GM19351 (cell line): Measurements from ENCODE around the gene SLC43A2.
"Not testable (repeated sequence)": the region's sequence is repeated elsewhere in the genome, so short reads cannot be mapped to it uniquely, and the experiment has no call there.

Experiments
- ATAC-seq: cut with Tn5 transposase; IDR thresholded peaks from one replicate; pipeline ENCODE4 v1.9.1; 2021; ENCODE audit warnings: mild to moderate bottlenecking, moderate library complexity; ENCODE audit not compliant: unreplicated experiment

SLC43A2 gene

DNA sequence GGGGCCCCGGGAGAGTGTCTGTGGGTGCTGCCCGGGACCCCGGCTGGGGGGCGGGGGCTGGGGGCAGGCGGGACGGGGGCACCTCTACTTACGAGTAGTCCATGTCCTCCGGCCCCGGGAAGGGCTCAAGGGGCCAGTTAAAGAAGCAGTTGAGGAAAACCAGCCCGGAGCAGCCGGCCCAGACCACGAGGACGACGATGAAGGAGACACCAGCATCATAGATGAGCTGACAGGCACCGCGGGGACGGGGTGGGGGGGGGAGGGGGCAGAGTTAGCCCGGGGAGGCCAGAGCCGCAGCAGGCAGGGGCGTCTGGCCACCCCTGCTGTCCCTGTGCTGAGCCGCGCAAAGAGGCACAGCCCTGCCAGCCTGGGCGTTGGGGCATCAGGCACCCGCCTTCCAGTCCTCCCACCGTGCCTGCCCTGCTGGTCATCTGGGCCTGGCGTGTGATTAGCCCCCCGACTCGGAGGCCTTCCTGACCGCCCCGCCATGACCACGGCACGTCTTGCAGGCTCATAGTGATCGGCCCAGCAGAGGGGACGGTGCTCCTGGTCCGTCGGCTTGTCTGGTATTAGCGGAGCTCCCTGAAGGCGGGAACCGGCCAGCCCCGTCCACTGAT is 37.1 kb downstream of the SLC43A2 start:
- ATAC-seq: no peak

DNA sequence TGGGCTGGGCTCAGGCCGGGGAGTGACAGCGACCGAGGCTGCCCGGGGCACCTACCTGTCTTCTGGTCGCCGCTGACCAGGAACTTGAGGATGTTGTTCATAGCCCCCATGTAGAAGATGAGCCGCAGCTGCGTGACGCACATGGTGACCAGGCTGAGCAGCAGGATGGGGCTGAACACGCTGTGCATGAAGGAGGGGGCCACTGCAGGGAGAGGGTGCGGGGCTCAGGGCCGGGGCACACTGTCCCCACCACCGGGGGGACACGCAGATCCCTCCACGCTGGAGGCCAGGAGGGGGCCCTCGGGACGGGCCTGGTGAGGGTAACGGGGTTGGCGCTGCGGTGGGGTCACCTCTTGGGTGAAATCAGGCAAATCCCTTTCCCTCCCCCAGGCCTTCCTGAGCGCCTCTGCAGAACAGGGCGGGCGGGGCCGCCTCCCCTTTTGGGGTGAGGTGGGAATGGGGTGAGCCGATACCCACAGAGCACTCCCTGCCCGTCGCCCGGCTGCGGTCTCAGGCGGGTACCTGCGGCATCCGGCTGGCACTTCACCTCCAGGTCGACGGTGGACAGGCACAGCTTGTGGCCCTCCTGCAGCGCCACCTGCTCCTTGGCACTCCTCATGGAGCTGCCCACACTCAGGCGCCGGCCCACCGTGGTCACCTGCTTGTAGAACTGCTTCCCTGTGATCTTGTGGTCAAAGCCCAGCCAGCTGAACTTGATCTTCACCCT is 37.7 kb downstream of the SLC43A2 start:
- ATAC-seq: no peak

DNA sequence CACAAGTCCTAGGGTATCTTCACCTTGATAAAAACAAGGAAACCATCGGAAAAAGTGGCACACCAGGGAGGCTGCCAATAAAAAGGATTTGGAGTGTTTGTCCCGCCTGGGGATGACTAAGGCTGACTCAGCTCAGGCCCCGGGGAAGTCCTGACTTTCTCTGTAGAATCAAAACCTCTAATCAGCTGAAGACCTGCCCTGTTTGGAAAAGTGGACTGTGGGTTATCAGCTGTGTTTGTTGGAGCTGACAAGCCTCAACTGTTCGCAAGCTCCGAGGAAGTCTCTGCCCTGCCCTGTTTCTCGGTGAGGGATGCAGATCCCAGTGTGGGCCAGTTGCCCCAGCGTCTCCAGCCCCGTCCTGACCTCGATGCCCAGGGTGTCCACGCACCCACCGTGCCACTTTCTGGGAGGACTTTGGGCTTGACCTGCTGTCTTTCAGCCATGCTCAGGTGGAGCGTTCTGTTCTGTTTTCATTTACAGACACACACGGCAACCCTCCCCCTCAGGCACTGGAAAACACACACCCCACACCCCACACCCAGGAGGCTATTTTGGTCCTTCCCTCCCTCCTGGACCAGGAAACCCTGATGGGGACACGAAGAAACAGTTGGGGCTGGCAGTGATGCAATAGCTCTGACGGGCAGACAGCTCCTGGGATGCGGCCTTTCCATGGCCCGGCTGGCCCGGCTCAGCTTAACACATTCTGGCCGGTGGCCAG is 38.4 kb downstream of the SLC43A2 start:
- ATAC-seq: no peak

DNA sequence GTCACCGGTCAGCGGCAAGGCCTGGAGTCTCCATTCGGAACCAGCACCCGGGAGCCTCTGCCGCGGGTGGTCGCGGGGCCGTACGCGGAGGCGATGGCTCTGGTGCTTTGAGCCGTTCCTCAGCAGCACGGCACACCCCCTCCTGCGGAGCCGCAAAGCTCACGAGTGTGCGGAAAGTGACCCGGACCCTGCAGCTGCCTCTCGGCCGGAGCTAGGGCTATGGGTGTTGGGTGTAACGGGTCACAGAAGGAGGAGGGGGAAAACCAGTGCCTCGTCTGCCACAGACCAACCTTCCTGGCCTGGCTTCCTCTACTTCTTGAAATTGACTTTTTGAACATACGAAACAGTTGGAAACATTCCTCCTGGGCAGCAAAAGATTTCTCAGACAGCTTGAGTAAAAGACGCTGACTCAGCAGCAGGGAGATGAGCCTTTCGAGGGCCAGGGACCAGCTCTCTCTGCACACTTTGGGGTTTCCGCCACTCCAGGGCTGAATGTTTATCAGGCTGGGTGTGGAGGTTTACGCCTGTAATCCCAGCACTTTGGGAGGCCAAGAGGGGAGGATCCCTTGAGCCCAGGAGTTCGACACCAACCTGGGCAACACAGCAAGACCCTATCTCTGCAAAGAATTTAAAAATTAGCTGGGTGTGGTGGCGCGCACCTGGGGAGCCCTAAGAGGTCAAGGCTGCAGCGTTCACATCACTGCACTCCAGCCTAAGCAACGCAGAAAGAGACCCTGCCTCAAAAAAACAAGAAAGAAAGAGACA is 39.6 kb downstream of the SLC43A2 start:
- ATAC-seq: no peak

DNA sequence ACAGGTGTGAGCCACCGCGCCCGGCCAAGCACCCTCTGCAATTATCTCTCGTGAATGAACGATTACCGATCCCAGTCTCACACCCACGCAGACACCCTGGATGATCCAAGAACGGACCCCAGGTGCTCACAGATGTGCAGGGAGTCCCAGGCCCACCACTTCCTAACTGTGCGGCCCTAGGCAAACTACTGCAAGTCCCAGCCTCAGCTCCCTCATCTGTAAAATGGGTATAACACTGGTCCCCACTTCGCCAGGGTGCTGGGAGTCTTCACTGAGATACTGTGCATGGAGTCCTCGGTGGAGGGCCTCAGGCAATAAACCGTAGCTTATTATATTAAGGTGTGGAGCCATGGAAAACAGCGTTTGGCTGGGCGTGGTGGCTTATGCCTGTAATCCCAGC is 44.5 kb downstream of the SLC43A2 start:
- no peak for ATAC-seq

DNA sequence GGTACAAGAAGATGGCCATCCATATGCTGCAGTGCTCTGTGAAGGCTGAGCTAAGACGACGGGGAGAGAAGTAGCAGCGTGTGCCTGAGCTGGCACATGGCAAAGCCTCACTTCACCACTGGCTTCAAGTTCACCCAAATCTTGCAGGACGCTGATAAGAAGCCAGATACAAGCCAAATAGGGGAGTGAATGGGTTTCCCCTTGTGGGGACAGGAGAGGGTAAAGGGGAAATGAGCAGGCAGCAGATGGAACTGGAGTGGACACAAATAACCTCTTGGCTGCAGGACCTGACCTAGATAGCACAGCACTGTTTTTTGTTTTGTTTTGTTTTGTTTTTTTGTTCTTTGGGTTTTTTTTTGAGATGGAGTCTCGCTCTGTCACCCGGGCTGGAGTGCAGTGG is 45.1 kb downstream of the SLC43A2 start:
- no peak for ATAC-seq

DNA sequence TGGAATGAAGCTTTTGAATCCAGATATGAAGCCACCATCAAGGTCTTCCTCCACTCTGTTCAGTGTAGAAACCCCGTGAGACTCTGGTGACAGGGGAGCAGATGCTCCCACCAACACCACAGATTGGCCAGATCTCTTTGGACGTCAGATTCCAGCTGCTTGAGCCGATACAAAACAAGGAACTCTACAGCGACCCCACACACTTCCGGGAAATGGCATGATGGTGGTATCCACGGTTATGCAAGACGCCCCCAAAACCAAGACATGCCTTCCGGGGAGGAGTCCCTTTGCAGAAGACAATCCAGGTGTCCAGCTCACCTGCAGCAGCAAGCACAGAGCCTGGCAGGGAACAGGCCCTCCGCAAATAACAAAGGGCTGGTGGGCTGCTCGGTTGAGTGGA is 46.3 kb downstream of the SLC43A2 start:
- ATAC-seq: no peak

DNA sequence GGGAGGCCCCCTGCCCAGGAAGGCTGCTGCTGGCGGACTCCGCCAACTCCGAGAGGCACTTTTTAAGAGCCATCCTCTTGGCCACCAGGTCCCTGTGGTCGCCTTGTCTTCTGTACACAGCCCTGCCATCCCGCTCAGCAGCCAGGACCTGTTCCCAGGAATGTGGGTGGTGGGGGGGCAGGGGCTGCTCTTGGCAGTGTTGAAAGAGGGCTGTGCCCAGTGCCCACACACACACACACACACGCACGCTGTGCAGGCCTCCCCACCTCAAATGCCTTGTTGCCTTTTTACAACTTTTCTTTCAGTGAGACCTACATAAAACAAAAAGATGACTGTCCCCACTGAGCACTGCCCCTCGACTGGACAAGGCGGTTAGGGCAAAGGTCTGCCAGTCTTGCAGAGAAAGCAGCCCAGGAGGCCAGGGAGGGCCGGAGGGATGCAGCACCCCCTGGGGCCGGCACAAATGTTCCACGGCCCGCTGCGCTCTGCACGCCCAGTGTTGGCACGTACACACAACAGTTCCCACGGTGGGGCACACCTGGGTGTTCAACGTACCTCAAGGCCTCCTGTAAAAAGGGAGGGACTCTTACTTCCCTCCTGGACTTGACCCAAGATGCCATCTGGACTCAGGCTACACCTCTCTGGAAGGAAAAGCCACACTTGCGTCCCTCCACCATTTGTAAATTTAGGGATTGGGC is 47.5 kb downstream of the SLC43A2 start:
- no peak for ATAC-seq

DNA sequence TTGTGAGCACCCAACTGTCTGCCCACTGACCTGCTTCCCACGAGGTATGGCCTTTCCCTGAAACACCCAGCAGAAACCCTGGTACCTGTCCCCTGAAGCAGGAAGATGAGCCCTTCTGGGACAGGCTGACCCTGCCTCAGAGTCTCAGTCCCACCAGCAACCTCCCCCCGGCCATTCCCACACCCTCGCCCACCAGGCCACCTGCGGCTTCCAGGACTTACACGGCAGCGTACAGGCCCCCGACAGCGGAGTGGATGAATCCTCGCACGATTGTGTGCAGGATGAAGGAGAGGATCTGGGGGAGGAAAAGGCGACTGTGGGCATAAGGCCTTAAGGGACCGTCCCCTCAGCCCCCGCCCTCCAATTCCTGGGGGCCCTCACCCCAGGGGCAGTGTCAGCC is 50.6 kb downstream of the SLC43A2 start:
- ATAC-seq: no peak

DNA sequence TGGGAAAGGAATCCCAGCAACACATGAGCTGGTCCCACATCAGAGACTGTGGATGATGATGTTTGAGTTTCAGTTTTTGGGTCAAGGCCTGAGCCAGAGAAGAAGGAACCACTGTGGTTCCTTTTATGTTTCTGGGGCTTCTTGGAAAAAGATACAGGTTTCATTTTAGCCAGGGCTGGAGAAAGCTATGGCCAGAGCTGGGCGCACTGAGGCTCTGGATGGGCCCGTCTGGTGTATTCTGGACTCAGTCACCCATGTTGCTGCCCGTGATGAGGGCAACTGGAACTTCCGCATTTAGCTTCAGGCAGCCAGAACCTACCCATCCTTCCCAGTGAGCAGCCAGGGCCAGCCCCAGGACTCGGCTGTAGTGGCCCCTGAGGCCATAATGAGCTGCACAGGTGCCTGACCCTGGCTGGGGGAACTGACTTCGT is 51.0 kb downstream of the SLC43A2 start:
- no peak for ATAC-seq

DNA sequence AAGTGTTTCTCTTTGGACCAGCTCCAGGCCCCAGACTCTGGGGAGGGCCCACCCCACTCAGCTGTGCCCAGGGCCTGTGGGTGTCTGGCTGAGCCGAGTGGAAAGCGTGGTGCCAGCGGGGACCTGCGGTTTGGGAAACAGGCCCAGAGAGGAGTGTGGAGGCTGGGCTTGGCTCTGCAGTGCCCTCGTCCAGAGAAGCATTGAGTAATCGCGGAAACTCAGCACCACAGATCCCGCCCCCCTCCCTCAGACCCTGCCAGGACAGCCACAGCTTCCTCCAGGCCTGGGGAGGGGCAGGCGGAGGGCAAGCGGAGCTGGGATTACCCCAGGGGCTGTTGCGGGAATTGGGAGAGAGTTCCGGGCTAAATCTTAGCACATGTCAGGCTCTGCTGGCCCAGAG is 51.5 kb downstream of the SLC43A2 start:
- no peak for ATAC-seq

DNA sequence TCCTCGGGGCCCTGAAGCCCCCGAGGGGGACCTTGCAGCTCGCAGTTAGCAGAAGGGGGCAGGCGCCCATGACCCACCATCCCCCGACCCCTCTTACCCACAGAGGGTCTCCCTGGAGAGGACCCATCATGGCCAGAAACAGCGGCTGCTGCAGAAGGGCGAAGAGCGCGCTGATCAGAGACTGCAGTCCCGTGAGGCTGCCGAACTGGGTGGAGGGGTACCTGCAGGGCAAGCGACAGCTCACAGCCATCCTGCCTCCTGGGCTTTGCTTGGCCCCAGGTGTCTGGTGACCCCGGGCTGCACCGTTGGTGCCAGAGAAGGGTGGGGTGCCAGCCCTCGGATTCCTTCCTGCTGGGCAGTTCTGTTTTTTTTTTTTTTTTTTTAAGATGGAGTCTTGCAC is 52.1 kb downstream of the SLC43A2 start:
- ATAC-seq: no peak

DNA sequence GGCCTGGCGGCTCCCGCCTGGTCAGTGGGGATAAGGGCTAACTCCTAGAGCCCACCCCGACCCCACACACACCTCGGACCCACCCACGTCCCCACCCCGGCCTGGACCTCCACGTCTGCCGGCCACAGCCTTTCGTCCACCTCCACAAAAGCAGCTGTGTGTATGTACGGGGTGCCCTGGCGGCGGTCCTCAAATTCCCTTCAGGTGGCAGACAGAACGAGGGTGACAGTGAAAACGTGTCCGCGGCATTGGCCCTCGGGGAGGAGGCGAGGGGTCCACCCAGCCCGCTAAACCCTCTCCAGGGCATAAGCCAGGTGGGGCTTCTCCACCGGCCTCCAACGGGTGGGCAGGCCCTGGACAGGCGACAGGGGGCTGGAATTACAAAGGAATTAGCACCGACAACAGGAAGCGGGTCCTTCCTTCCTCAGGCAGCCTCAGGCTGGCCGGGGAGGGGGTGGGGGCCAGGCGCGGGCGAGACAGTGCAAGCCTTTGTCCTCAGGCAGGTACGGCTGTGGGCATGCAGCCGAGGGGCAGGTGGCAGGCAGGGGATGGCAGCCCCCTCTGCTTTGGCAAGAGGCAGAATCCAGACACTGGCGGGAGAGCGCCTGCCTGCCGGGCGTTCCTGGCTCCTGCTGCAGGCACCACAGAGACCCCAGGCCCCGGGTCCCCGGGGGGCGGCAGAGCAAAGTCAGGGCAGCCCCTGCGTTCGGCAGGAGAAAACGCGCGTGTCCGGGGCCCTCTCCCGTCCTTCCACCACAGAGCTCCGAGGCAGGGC is 53.8 kb downstream of the SLC43A2 start:
- ATAC-seq: no peak

DNA sequence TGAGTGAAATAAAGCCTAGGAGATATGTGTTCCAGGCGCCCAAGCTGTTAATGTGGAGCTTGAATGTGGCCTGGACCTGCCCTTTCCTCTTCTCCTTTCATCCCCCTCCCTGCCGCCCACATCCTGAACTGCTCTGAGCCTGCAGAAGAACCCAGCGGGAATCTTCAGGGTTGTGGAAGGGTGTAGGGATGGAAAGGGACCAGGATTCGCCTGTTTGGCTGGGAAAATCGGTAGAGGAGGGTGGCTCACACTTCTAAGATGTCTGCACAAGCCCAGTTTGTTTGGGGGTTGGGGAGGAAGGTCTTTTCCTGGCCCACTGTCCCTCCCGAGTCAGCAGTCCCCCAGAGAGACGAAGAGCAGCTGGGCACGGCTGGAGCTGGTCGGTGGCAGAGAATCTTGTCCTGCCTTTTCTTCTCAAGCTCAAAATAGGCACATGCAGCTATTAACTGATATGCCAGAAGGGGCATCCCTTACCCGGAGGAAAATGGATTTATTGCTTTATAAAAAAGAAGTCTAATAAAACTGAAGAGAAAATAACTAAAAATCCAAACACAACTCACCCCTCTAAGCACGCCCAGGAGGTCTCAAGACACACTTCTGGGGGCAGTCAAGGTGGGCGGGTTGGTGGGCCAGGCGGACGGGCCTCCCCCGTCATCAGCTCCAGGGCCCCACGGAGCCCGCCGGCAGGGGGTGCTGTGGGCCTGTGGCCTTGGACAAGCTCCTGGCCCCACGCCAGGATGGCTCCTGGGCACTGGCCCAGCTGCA is 54.5 kb downstream of the SLC43A2 start:
- no peak for ATAC-seq

DNA sequence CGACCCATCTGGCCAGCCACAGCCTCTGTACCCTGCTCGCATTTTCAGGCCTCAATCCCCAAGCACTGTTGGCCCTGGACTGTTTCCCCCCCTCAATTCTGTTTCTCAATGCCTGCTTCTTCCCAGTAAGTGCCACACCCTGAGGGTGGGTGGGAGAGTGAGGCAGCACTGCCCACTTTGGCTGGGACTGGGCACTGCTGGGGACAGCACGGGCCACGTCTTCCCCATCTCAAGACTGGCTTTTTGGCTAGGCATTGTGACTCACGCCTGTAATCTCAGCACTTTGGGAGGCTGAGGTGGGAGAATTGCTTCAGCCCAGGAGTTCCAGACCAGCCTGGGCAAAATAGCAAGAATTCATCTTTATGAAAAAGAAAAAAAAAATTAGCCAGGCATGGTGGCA is 56.0 kb downstream of the SLC43A2 start:
- ATAC-seq: not testable (repeated sequence)

DNA sequence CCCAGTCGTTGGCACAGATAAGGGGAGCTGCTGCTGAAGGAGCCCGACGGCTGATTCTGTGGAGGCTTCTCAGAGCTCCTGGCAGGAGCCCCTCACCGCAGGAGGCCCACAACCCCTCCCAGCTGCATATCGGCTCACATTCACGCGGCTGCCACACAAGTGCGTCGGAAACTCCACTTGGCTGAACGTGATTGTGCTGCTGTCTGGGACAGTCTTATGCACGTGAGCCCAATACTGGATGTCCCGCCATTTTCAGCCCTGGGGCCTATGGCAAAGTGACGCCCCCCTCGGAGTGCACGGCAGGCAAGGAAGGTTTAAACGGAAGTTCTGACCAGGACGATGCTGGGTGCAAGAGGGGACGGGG is 57.3 kb downstream of the SLC43A2 start:
- no peak for ATAC-seq

DNA sequence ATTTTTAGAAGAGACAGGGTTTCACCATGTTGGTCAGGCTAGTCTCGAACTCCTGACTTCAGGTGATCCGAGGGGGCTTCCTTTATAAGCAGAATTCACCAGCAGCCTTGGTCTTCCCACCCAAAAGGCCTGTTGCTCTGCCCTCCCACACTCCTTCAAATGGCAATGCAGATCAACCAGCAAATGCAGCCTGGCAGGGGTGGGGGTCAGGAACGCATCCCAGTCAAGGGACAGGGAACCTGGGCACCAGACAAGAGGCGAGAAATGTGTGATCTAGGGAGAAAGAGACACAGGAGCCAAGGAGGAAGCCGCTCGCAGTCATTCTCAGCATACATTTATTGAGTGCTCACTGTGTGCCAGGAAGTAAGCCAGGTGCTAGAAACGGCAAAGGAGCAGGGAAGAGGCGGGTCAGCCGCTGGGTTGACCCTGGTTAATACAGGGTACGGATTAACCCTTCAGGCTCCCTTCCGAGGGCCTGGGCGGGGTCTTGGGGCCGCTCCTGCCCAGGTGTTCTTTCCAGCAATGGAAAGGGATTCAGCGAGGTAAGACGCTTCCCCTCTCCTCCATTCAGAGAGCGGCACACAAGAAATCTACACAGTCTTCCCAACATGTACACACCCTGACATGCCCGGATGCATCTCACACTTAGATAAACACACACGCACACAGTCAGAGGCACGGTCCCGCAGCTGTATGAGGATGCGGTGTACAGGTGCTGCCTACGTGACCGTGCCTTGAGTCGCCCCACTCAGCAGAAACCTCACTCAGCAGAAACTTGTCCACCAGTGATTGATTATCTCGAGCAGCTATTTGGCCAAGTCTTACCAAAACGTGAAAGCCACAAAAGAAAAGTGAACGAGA is 59.5 kb downstream of the SLC43A2 start:
- ATAC-seq: no peak

DNA sequence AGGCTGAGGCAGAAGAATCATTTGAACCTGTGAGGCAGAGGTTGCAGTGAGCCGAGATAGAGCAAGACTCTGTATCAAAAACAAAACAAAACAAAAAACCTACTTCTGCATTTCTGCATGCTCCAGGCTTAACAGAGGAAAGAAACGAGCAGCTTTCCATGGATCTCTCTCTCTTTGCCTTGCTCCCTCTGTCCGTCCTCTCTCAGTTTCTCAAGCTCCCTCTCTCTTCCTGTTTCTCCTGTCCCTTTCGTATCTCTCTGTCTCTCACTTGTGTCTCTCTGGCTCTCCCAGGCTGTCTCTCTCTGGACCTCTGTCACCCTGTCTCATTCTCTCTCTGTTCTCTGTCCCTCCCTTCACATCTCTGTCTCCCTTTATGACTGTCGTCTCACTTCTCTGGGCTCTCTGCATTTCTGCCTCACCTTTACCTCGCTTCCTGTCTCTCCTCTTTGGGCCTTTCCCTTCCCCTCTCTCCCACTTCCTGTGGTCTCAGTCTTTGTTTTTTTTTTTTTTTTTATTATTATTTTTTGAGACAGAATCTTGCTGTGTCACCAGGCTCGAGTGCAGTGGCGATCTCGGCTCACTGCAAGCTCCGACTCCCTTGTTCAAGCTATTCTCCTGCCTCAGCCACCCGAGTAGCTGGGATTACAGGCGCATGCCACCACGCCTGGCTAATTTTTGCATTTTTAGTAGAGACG is 62.0 kb downstream of the SLC43A2 start:
- peak; percentile 39 for ATAC-seq
